HK-2 (cell line): ENCODE data around the gene CENPU.

Experiments
- DNase-seq: peaks from one replicate; pipeline ENCODE4 v3.0.0-alpha.2; 2018; ENCODE audit not compliant: unreplicated experiment

The CENPU gene

GRCh38 chr4:184706453-184706852, 27.4 kb downstream of the CENPU start:
- no peak for DNase-seq

GRCh38 chr4:184705692-184706091, 28.2 kb downstream of the CENPU start:
- DNase-seq: no peak

- no peak for DNase-seq
These were observed 31.8 kb downstream of the CENPU start for GRCh38 chr4:184702114-184702513.

- DNase-seq: no peak
These were observed 34.0 kb downstream of the CENPU start for GRCh38 chr4:184699941-184700340.

GRCh38 chr4:184697956-184698355, 35.9 kb downstream of the CENPU start:
- DNase-seq: no peak

GRCh38 chr4:184695178-184695896, 38.6 kb downstream of the CENPU start:
- no peak for DNase-seq

- no peak for DNase-seq
These were observed 39.4 kb downstream of the CENPU start for GRCh38 chr4:184694412-184694956.

GRCh38 chr4:184693056-184693455, 40.8 kb downstream of the CENPU start:
- DNase-seq: no peak

- no peak for DNase-seq
These were observed 44.2 kb downstream of the CENPU start for GRCh38 chr4:184689681-184690080.

GRCh38 chr4:184688447-184688846, 45.4 kb downstream of the CENPU start:
- DNase-seq: peak; percentile 79

- DNase-seq: no peak
These were observed 45.9 kb downstream of the CENPU start for GRCh38 chr4:184688005-184688404.

GRCh38 chr4:184684491-184685189, 49.3 kb downstream of the CENPU start:
- no peak for DNase-seq

GRCh38 chr4:184681916-184682315, 52.0 kb downstream of the CENPU start:
- no peak for DNase-seq

- DNase-seq: no peak
These were observed 53.2 kb downstream of the CENPU start for GRCh38 chr4:184680698-184681097.

GRCh38 chr4:184675821-184676492, 57.9 kb downstream of the CENPU start:
- DNase-seq: no peak

- no peak for DNase-seq
These were observed 58.9 kb downstream of the CENPU start for GRCh38 chr4:184675018-184675417.

- DNase-seq: no peak
These were observed 59.9 kb downstream of the CENPU start for GRCh38 chr4:184674011-184674410.

GRCh38 chr4:184672741-184673140, 61.2 kb downstream of the CENPU start:
- no peak for DNase-seq

- no peak for DNase-seq
These were observed 62.8 kb downstream of the CENPU start for GRCh38 chr4:184671101-184671500.

GRCh38 chr4:184669251-184669650, 64.6 kb downstream of the CENPU start:
- no peak for DNase-seq

- no peak for DNase-seq
These were observed 65.3 kb downstream of the CENPU start for GRCh38 chr4:184668511-184669114.

GRCh38 chr4:184668096-184668495, 65.8 kb downstream of the CENPU start:
- DNase-seq: no peak
